Naive B cell (primary cell): Measurements from ENCODE around the gene RIMBP2. TPM values are rescaled to one million over a fixed set of nuclear protein-coding genes. Genes with fewer than 3 reads are reported as not detected.

Experiments used
- ATAC-seq, 2 donors: fragments of 150-1000 bp; cut with Tn5 transposase; 2 replicates each; pipeline ENCODE4 v1.10.0; 2021; ENCODE audit warnings: low read depth in 2 of 2, mild to moderate bottlenecking in 2 of 2, moderate library complexity in 2 of 2
- DNase-seq: peaks from one replicate; pipeline ENCODE4 v3.0.0; 2022
- H3K27ac Mint-ChIP-seq, 6 donors: one replicate each; pipeline ENCODE4 v1.8.0; 2020 to 2022; ENCODE audit warnings: mild to moderate bottlenecking in 6 of 6, mixed read lengths in 6 of 6, moderate library complexity in 5 of 6, inconsistent platforms in 2 of 6
- H3K27me3 Mint-ChIP-seq, 3 donors: one replicate each; pipeline ENCODE4 v1.8.0; 2021 to 2022; ENCODE audit warnings: mixed read lengths in 3 of 3, mild to moderate bottlenecking in 1 of 3
- H3K36me3 Mint-ChIP-seq, 2 donors: one replicate each; pipeline ENCODE4 v1.8.0; 2020 to 2022; ENCODE audit warnings: mixed read lengths in 2 of 2, inconsistent platforms in 1 of 2, mild to moderate bottlenecking in 1 of 2
- H3K4me1 Mint-ChIP-seq, 3 donors: one replicate each; pipeline ENCODE4 v1.8.0; 2020 to 2022; ENCODE audit warnings: mixed read lengths in 3 of 3, inconsistent platforms in 1 of 3, mild to moderate bottlenecking in 1 of 3, moderate library complexity in 1 of 3
- H3K4me3 Mint-ChIP-seq, 8 donors: one replicate each; pipeline ENCODE4 v1.8.0; 2020 to 2022; ENCODE audit warnings: mild to moderate bottlenecking in 8 of 8, mixed read lengths in 8 of 8, moderate library complexity in 8 of 8, inconsistent platforms in 2 of 8
- H3K9me3 Mint-ChIP-seq, 7 donors: one replicate each; pipeline ENCODE4 v1.8.0; 2020 to 2022; ENCODE audit warnings: mixed read lengths in 7 of 7, mild to moderate bottlenecking in 5 of 7, inconsistent platforms in 2 of 7, moderate library complexity in 1 of 7
- polyA plus RNA-seq, 6 donors: library from polyadenylated mRNA; unstranded; fragments of 300-500 nt; fragmentation: Illumina TruSeq; gene quantifications; one replicate each; pipeline ENCODE4 v1.2.3, GENCODE V29; 2021; ENCODE audit warnings: low read depth in 6 of 6

RIMBP2 gene
- polyA plus RNA-seq, 6 donors from 2014 or later: 0.04 TPM; not detected in 5

DNA sequence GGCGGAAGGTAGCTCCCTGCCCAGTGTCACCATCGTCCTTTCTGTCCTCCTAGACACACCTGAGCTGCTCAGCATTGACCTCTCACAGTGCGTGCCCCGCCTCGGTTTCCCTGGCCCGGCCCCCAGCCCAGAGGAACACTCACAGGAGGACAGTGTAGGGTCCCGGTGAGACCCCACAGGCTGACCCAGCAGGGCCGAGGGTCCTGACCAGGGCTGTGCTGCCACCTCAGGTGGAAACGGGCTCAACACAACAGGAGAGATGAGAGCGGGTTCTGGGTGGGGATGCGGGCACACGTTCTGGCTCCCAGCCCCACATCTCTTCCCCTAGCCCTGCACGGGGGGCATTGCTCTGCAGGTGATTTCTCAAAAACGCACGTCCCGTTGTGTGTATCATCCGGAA is 280.3 kb downstream of the RIMBP2 start:
- Mint-ChIP-seq H3K9me3 (peaks cover 0 to 10% (median 3%) of the 10 kb centered on the region in 7 donors), H3K27ac (no peak overlapping the region), H3K4me1 (peaks cover 0 to 1% (median 0%) of the 10 kb centered on the region in 3 donors), H3K27me3 (no peaks in the 10 kb centered on the region), H3K4me3 (no peak overlapping the region), H3K36me3 (no peaks in the 10 kb centered on the region)
- DNase-seq (no peak), ATAC-seq (no peak)

DNA sequence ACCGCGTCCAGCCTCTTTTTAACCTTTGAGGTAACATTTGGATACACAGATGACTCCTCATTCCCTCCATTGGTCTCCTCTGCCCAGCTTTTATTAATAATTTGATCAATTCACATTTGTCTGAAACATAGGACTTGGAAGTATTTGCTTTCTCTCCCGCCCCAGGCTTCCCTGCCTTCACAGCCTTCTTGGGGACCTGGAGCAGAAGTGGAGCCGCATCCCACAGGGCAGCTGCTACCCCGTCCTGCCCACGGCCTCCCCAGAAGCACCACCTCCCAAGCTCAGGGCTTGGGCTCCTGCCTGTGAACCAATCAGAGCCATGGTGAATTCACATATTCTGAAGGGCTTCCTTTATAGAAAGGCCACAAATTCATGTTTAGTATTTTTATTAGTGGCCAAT is 280.8 kb downstream of the RIMBP2 start:
- Mint-ChIP-seq H3K9me3 (peaks cover 0 to 10% (median 1%) of the 10 kb centered on the region in 7 donors), H3K36me3 (no peaks in the 10 kb centered on the region), H3K27ac (no peak overlapping the region), H3K4me1 (peaks cover 0 to 1% (median 0%) of the 10 kb centered on the region in 3 donors), H3K27me3 (no peaks in the 10 kb centered on the region), H3K4me3 (no peak overlapping the region)
- DNase-seq (no peak), ATAC-seq (no peak)

GRCh38 chr12:130434560-130434959 is 281.5 kb downstream of the RIMBP2 start:
- Mint-ChIP-seq H3K4me3 (no peak overlapping the region), H3K4me1 (no peaks in the 10 kb centered on the region), H3K36me3 (no peaks in the 10 kb centered on the region), H3K9me3 (peaks cover 0 to 10% (median 1%) of the 10 kb centered on the region in 7 donors), H3K27ac (no peak overlapping the region), H3K27me3 (no peaks in the 10 kb centered on the region)
- no peak for DNase-seq
- no peak for ATAC-seq

GRCh38 chr12:130433834-130434233 is 282.3 kb downstream of the RIMBP2 start:
- H3K4me1 Mint-ChIP-seq: no peaks in the 10 kb centered on the region
- H3K4me3 Mint-ChIP-seq: no peak overlapping the region

DNA sequence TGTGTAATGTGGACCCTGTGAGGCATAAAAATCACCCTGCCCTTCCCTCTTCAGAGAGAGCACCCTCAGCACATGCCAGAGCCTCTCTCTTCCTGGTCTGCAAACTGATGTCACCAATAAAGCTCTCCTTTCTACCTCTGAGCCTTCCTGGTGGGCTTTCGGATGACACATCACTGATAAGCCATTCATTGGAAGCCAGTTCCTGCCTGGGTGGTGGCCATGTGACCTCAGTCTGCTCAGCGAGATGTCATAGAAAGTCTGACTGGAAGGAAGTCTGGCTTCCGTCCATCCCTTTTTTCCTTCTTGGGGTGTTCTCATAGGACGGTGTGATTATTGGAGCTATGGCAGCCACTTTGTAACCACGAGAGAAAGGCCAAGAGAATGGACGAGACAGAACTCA is 282.7 kb downstream of the RIMBP2 start:
- DNase-seq: no peak
- peaks cover 0 to 10% (median 0%) of the 10 kb centered on the region in 7 donors for H3K9me3 Mint-ChIP-seq
- H3K4me3 Mint-ChIP-seq: no peak overlapping the region
- no peaks in the 10 kb centered on the region for H3K27me3 Mint-ChIP-seq
- no peak for ATAC-seq
- H3K36me3 Mint-ChIP-seq: no peaks in the 10 kb centered on the region
- H3K4me1 Mint-ChIP-seq: no peaks in the 10 kb centered on the region
- no peak overlapping the region for H3K27ac Mint-ChIP-seq

More at GRCh38 chr12:130433834-130434233, 282.3 kb downstream of the RIMBP2 start:
- H3K27me3 Mint-ChIP-seq: no peaks in the 10 kb centered on the region
- DNase-seq (no peak), ATAC-seq (no peak)
- H3K27ac Mint-ChIP-seq: no peak overlapping the region
- no peaks in the 10 kb centered on the region for H3K36me3 Mint-ChIP-seq
- H3K9me3 Mint-ChIP-seq: peaks cover 0 to 10% (median 0%) of the 10 kb centered on the region in 7 donors

DNA sequence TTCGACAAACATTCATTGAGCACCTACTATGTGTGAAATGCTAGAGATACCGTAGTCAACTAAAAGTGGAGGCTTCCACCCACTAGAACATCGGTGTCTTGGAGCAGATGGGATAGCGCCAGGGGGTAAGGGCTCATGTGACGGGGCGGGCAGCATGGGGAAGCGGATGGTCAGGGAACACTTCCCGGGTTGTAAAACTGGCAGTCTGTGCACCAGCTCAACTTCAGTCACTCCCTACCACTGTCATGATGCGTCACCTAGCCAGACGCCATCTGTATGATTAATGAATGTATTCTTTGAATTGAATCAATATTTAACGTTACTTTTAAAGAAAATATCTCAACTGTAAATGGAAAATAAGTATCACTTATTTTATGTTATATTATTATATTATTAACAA is 284.9 kb downstream of the RIMBP2 start:
- Mint-ChIP-seq H3K36me3 (no peaks in the 10 kb centered on the region), H3K27ac (no peak overlapping the region), H3K4me1 (no peaks in the 10 kb centered on the region), H3K9me3 (peaks cover 0 to 10% (median 0%) of the 10 kb centered on the region in 7 donors), H3K27me3 (no peaks in the 10 kb centered on the region), H3K4me3 (no peak overlapping the region)
- no peak for ATAC-seq
- DNase-seq: no peak

DNA sequence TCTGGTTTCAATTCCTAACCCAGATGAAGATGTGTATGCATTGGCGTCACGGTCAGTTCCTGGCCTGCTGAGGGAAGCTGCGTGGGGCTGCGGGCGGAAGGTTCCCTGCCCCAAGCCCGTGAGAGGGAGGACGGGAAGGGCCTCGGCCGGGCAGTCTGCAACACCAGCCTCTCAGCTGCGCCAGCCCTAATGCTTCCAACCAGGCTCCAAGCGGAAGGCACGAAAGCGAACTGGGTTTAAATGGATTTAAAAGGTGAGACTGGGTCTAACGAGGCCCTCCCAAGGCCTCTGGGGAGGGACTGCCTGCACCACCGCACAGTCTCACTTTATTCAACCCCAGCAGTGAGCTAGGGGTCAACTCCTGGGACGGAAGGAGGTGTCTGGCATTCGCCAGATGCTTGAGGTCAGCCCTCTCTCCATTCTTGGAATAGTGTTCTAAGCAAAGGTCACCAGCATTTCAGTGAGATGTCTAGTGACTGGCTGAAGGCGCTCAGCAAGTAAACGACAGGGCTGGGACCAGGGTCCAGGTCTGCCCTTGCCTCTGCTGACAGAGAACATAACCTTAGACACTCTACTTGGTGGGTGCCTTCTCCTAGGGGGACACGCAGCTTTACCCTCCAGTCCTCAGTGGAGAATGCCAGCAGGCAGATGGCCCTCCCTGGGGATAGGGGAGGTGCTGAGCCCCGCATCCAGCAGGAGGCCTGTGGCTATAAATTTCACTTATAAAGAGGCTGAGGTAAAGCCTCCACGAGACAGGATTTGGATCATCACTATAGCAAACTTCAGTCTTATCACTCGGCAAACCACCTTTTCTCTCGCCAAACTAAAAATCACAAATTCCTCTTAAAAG is 286.2 kb downstream of the RIMBP2 start:
- Mint-ChIP-seq H3K27me3 (no peaks in the 10 kb centered on the region), H3K4me3 (no peak overlapping the region), H3K36me3 (no peaks in the 10 kb centered on the region), H3K4me1 (no peaks in the 10 kb centered on the region), H3K27ac (no peak overlapping the region), H3K9me3 (peaks cover 0 to 10% (median 0%) of the 10 kb centered on the region in 7 donors)
- ATAC-seq (no peak), DNase-seq (no peak)

DNA sequence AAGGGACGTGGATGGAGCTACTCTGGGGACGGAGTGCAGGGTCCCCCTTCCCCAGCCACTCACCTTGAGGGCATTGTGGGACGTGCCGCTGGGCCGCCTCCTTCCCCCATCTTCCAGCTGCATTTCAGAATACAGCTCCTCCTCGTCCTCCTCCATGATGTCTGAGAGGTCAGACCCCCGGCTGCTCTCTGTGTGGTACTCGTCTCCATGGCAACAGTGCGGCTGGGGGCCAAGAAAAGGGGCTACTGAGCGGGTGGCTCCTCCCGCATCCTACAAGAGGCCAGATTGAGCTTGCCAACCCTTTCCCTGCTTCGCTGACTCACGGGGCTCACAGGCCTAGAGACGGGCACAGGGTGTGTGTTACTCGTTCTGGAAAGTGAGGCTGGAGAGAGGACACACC is 288.0 kb downstream of the RIMBP2 start:
- H3K27ac Mint-ChIP-seq: peak overlapping the region in 1 of 6 donors; percentile 38
- ATAC-seq: no peak
- H3K36me3 Mint-ChIP-seq: no peaks in the 10 kb centered on the region

GRCh38 chr12:130427381-130427887 is 288.7 kb downstream of the RIMBP2 start:
- ATAC-seq: no peak
- Mint-ChIP-seq H3K27ac (peak overlapping the region in 1 of 6 donors; percentile 38), H3K9me3 (peaks cover 0 to 2% (median 0%) of the 10 kb centered on the region in 7 donors), H3K4me3 (no peak overlapping the region), H3K4me1 (no peaks in the 10 kb centered on the region), H3K36me3 (no peaks in the 10 kb centered on the region), H3K27me3 (no peaks in the 10 kb centered on the region)
- no peak for DNase-seq

More for the DNA sequence above, 288.0 kb downstream of the RIMBP2 start:
- no peaks in the 10 kb centered on the region for H3K4me1 Mint-ChIP-seq
- H3K4me3 Mint-ChIP-seq: no peak overlapping the region
- no peaks in the 10 kb centered on the region for H3K27me3 Mint-ChIP-seq
- peaks cover 0 to 2% (median 0%) of the 10 kb centered on the region in 7 donors for H3K9me3 Mint-ChIP-seq
- no peak for DNase-seq

GRCh38 chr12:130425698-130426245 is 290.3 kb downstream of the RIMBP2 start:
- DNase-seq (no peak), ATAC-seq (no peak)
- peak overlapping the region in 2 of 6 donors; percentile 32 to 81 for H3K27ac Mint-ChIP-seq
- H3K27me3 Mint-ChIP-seq: peaks cover 0 to 9% (median 0%) of the 10 kb centered on the region in 3 donors
- H3K4me1 Mint-ChIP-seq: no peaks in the 10 kb centered on the region
- no peak overlapping the region for H3K4me3 Mint-ChIP-seq
- no peaks in the 10 kb centered on the region for H3K36me3 Mint-ChIP-seq
- peaks cover 0 to 2% (median 0%) of the 10 kb centered on the region in 7 donors for H3K9me3 Mint-ChIP-seq

DNA sequence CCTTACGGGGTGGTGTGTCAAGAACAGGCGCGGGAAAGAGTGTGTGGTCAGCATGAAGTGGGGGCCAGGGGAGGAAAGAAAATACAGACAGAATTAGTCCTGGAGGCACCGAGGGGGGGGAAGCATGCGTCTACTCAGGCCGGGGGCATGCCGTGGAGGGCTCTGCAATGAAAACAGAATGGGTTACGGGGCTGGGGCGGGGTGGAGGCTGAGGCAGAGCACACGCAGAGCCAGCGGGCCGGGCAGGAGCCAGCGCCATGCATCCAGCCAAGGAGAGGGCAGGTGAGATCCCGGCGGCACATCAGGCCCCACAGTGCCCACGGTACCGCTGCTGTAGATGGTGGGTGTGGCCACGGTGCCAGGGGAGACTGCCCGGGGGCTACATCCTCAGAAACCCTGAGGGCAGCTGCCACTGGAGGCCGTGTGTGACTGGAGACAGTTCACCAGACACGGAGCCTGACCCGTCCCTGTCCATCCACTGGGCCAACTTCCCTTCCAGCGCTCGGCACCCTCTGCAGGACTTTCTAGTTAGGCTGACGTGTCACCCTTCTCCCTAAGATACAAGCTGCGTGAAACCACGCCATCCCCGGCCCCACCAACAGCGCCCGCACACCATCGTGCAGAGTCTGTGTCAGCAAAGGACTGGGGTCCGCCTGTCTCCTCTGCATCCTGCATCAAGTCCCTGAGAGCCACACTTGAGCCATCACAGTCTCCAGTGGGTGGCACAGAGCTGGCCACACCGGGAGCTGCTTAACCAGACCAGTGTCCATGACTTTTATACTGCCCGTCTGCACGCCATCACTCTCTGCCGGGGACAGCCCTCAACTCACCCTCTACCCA is 291.0 kb downstream of the RIMBP2 start:
- DNase-seq: no peak

GRCh38 chr12:130423991-130424857 is 291.9 kb downstream of the RIMBP2 start:
- Mint-ChIP-seq H3K4me3 (no peak overlapping the region), H3K36me3 (no peaks in the 10 kb centered on the region), H3K27ac (no peak overlapping the region), H3K27me3 (peaks cover 0 to 11% (median 4%) of the 10 kb centered on the region in 3 donors), H3K9me3 (peaks cover 0 to 2% (median 0%) of the 10 kb centered on the region in 7 donors), H3K4me1 (no peaks in the 10 kb centered on the region)
- ATAC-seq: no peak
- DNase-seq: no peak

More for the DNA sequence above, 291.0 kb downstream of the RIMBP2 start:
- Mint-ChIP-seq H3K27me3 (peaks cover 0 to 11% (median 2%) of the 10 kb centered on the region in 3 donors), H3K4me3 (no peak overlapping the region), H3K36me3 (no peaks in the 10 kb centered on the region), H3K4me1 (no peaks in the 10 kb centered on the region), H3K9me3 (peaks cover 0 to 2% (median 0%) of the 10 kb centered on the region in 7 donors), H3K27ac (no peak overlapping the region)
- ATAC-seq: no peak
